CD4-positive, alpha-beta T cell (primary cell): ENCODE measurements around the gene MYO1A. TPM values are rescaled to one million over a fixed set of nuclear protein-coding genes. Genes with fewer than 3 reads are reported as not detected.
"Not testable (repeated sequence)": the region's sequence is repeated elsewhere in the genome, so short reads cannot be mapped to it uniquely, and the experiment has no call there.

Experiments
- ATAC-seq: fragments of 200-7000 bp; cut with Tn5 transposase; one replicate; pipeline ENCODE4 v1.10.0; 2022; ENCODE audit warnings: mild to moderate bottlenecking; ENCODE audit not compliant: poor library complexity
- CTCF ChIA-PET: fragments of 350-600 bp; sonication (Branson Sonifier 250); formaldehyde crosslinking; loops from one replicate; lab custom pipeline; 2021; ENCODE audit warnings: antibody characterized with exemption, inconsistent platforms; lab: Charles Lee
- POLR2A ChIA-PET: fragments of 350-600 bp; sonication (Branson Sonifier 250); formaldehyde crosslinking; loops from one replicate; lab custom pipeline; 2021; ENCODE audit warnings: antibody characterized with exemption, inconsistent platforms; lab: Charles Lee
- DNase-seq, 14 experiments: peaks; one replicate each; pipeline ENCODE4 v3.0.0-alpha.2; 2013 to 2020; ENCODE audit warnings: mixed read lengths in 2 of 14
- H3K27ac ChIP-seq, 2 donors: one replicate each; pipeline versions ENCODE4 v1.5.1 to v1.7.0; 2013; ENCODE audit warnings: low read length in 2 of 2, low read depth in 1 of 2, mild to moderate bottlenecking in 1 of 2
- H3K27me3 ChIP-seq, 2 experiments: 1 replicate in 1 of 2; 2 replicates in 1 of 2; pipeline versions ENCODE4 v1.6.1 to v1.7.0; 2013; ENCODE audit warnings: low read length in 2 of 2, control low read depth in 1 of 2, mild to moderate bottlenecking in 1 of 2, moderate library complexity in 1 of 2; ENCODE audit not compliant: insufficient read depth in 2 of 2, control insufficient read depth in 1 of 2
- H3K36me3 ChIP-seq: one replicate; pipeline ENCODE4 v1.6.1; 2013; ENCODE audit warnings: low read length, control low read depth; ENCODE audit not compliant: insufficient read depth
- H3K4me1 ChIP-seq: one replicate; pipeline ENCODE4 v1.6.1; 2013; ENCODE audit warnings: low read length, control low read depth; ENCODE audit not compliant: insufficient read depth
- H3K4me3 ChIP-seq: one replicate; pipeline ENCODE4 v1.5.1; 2013; ENCODE audit warnings: mild to moderate bottlenecking, low read length, moderate library complexity
- H3K9me3 ChIP-seq, 2 experiments: 1 replicate in 1 of 2; 2 replicates in 1 of 2; pipeline versions ENCODE4 v1.6.1 to v1.7.0; 2013; ENCODE audit warnings: low read length in 2 of 2, mild to moderate bottlenecking in 2 of 2, control low read depth in 1 of 2, moderate library complexity in 1 of 2; ENCODE audit not compliant: control insufficient read depth in 1 of 2, insufficient read depth in 1 of 2
- H3K27ac Mint-ChIP-seq: one replicate; pipeline ENCODE4 v1.8.0; 2020; ENCODE audit warnings: mixed read lengths
- H3K27me3 Mint-ChIP-seq: one replicate; pipeline ENCODE4 v1.8.0; 2021; ENCODE audit warnings: mixed read lengths
- H3K36me3 Mint-ChIP-seq: one replicate; pipeline ENCODE4 v1.8.0; 2021; ENCODE audit warnings: low read depth, mixed read lengths
- H3K4me1 Mint-ChIP-seq: one replicate; pipeline ENCODE4 v1.8.0; 2021; ENCODE audit warnings: low read depth, mixed read lengths
- H3K4me3 Mint-ChIP-seq: one replicate; pipeline ENCODE4 v1.8.0; 2020; ENCODE audit warnings: mild to moderate bottlenecking, mixed read lengths
- H3K9me3 Mint-ChIP-seq: one replicate; pipeline ENCODE4 v1.8.0; 2020; ENCODE audit warnings: mixed read lengths
- intact Hi-C, 2 experiments: fragments of 100-400 bp; cut with DNase I in 1 of 2; cut with micrococcal nuclease in 1 of 2; formaldehyde crosslinking; loops; one replicate each; pipeline versions ENCODE4 v1.15.1 to v1.9.0; 2023 to 2025; cut with DNase I, micrococcal nuclease
- total RNA-seq, 174 experiments: library from RNA in 2 of 174; stranded (reverse) in 2 of 174; gene quantifications; one replicate each; pipeline ENCODE4 v1.2.3 and lab custom pipeline; 2021 to 2026
- TF ChIP-seq, protein P1 (sequence below): fragments of 200-600 bp; IDR thresholded peaks from one replicate; pipeline ENCODE4 v1.8.0; 2022; ENCODE audit warnings: antibody characterized with exemption, mild to moderate bottlenecking

MYO1A gene
- total RNA-seq, 2 experiments from 2014 or later, result 1.0 to 1.1 TPM

DNA sequence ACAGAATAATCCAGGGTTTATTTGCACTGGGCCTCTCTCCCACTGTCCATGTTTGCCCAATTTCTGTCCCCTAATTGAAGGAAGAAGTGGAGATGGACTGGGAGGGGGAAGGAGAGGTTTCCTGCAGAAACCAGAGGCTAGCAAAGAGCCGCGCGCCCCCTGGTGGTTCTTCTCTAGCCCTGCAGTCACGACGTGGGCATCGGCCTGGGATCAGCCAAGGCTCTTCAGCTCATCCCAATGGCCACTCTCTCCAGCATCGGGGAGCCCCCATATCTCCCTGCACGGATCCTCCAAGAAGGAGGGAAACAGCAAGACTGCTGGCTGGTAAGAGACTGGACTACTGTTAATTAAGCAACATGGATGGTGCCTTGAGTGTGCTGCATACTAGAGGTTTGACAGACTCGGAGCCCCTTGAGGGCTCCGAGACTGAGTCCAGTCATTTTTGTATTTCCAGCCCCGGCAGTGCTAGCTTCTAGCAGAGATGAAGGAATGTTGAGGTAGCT, 62.3 kb downstream of the MYO1A start:
- Histone ChIP-seq H3K4me1 (peaks cover 18% of the 10 kb centered on the region), H3K27me3 (no peaks in the 10 kb centered on the region), H3K9me3 (no peaks in the 10 kb centered on the region), H3K4me3 (no peak overlapping the region), H3K36me3 (no peaks in the 10 kb centered on the region), H3K27ac (no peak overlapping the region)
- no peaks in the 10 kb centered on the region for H3K36me3 Mint-ChIP-seq
- POLR2A ChIA-PET, result no interaction called here
- TF ChIP-seq, protein P1, sequence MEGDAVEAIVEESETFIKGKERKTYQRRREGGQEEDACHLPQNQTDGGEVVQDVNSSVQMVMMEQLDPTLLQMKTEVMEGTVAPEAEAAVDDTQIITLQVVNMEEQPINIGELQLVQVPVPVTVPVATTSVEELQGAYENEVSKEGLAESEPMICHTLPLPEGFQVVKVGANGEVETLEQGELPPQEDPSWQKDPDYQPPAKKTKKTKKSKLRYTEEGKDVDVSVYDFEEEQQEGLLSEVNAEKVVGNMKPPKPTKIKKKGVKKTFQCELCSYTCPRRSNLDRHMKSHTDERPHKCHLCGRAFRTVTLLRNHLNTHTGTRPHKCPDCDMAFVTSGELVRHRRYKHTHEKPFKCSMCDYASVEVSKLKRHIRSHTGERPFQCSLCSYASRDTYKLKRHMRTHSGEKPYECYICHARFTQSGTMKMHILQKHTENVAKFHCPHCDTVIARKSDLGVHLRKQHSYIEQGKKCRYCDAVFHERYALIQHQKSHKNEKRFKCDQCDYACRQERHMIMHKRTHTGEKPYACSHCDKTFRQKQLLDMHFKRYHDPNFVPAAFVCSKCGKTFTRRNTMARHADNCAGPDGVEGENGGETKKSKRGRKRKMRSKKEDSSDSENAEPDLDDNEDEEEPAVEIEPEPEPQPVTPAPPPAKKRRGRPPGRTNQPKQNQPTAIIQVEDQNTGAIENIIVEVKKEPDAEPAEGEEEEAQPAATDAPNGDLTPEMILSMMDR, result peak; percentile 82
- no peaks in the 10 kb centered on the region for H3K9me3 Mint-ChIP-seq
- no peak overlapping the region for H3K27ac Mint-ChIP-seq
- CTCF ChIA-PET, result interaction anchor here (0.6 to 2.6 kb wide), 7 partner anchors 14 to 235 kb away, joined by 3 to 7 read pairs (median 3); partner anchors contain the start of genes NEMP1 and PRIM1
- H3K27me3 Mint-ChIP-seq, result no peaks in the 10 kb centered on the region
- peak; percentile 53 to 86 (median 68) for DNase-seq
- ATAC-seq, result peak; percentile 86
- H3K4me1 Mint-ChIP-seq, result peaks cover 14% of the 10 kb centered on the region
- no peak overlapping the region for H3K4me3 Mint-ChIP-seq
- intact Hi-C loops, result loop anchor here (1.0 to 5.0 kb wide), 4 partner anchors 150 to 475 kb away; no protein-coding TSS in a partner anchor

DNA sequence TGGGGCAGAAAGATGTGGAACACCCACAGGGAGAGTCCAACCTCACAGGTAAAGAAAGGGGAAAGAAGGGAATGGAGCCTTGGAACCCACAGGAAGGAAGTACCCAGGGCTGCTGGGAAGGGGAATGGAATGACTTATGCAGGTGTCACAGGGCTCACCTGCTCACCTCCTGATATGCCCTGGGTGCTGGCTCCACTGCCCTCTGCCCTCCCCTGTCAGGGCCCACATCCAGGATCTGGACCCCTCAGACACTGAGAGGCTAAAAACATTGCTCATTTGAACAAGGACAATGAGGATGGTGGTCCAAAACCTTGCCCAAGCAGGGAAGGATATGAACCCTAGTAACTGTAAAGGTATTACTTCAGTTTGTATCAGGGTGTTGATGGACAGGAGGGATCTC, 62.9 kb downstream of the MYO1A start:
- no peaks in the 10 kb centered on the region for H3K9me3 ChIP-seq
- no peak overlapping the region for H3K27ac ChIP-seq
- CTCF ChIA-PET, result interaction anchor here (0.9 to 2.6 kb wide), 3 partner anchors 14 to 229 kb away, joined by 3 to 7 read pairs (median 3); no protein-coding TSS in a partner anchor
- Mint-ChIP-seq H3K4me3 (no peak overlapping the region), H3K9me3 (no peaks in the 10 kb centered on the region), H3K27ac (no peak overlapping the region), H3K4me1 (peaks cover 14% of the 10 kb centered on the region), H3K27me3 (no peaks in the 10 kb centered on the region), H3K36me3 (no peaks in the 10 kb centered on the region)
- no peaks in the 10 kb centered on the region for H3K36me3 ChIP-seq
- intact Hi-C loops, result loop anchor here (1.0 to 5.0 kb wide), 4 partner anchors 150 to 475 kb away; no protein-coding TSS in a partner anchor
- no peaks in the 10 kb centered on the region for H3K27me3 ChIP-seq
- DNase-seq (no peak), ATAC-seq (no peak)
- POLR2A ChIA-PET, result no interaction called here
- H3K4me1 ChIP-seq, result peaks cover 18% of the 10 kb centered on the region
- no peak overlapping the region for H3K4me3 ChIP-seq
- TF ChIP-seq, protein P1, result no peak

DNA sequence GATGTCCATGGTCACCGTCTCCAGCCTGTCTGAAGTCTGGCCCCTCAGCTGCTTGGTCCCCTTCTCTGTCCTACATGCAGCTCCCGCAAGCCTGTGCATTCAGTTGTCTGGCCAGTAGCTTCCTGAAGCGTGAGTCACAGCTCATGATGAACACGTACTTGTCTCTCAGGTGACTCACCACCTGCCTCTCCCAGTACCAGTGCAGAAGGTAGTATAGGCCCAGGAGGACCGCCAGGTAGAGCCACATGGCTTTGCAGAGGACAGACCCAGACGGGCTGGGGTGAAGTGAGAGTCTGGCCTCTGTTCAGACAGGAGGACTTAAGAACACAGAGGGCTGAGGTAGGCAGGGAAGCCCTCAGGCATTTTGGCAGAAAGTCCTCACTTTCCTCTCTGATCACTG, 64.2 kb downstream of the MYO1A start:
- H3K27me3 Mint-ChIP-seq, H3K27me3 ChIP-seq, H3K27ac ChIP-seq, H3K36me3 ChIP-seq, H3K9me3 ChIP-seq, H3K4me3 ChIP-seq, H3K4me3 Mint-ChIP-seq, H3K4me1 Mint-ChIP-seq, H3K9me3 Mint-ChIP-seq, ATAC-seq, H3K36me3 Mint-ChIP-seq, H3K27ac Mint-ChIP-seq, H3K4me1 ChIP-seq, POLR2A ChIA-PET: not testable (repeated sequence)
- CTCF ChIA-PET, result interaction anchor here (0.5 to 2.6 kb wide), 3 partner anchors 16 to 228 kb away, joined by 3 to 7 read pairs (median 5); no protein-coding TSS in a partner anchor
- DNase-seq, result peak in 1 of 14 experiments; percentile 23
- intact Hi-C loops, result loop anchor here (2.0 to 5.0 kb wide), 3 partner anchors 148 to 473 kb away; no protein-coding TSS in a partner anchor
